ENCODE data around the gene DUX4. TPM values are rescaled to one million over a fixed set of nuclear protein-coding genes. Genes with fewer than 3 reads are reported as not detected.

Gene DUX4
- polyA plus RNA-seq, 1 donor = 0.06 TPM

Other genes with a start within 250 kb of the DUX4 start
- gene FRG1, start 232.9 kb upstream of the DUX4 start, polyA plus RNA-seq = 41.3 TPM
- gene FRG2, start 146.5 kb upstream of the DUX4 start, polyA plus RNA-seq = not detected
- gene DBET, start 109.3 kb upstream of the DUX4 start, polyA plus RNA-seq = not detected